GM23248 (cell line): ENCODE data around the gene FAM114A2.

Source experiments
- EZH2 ChIP-seq: fragments of 200-600 bp; sonication (generic); IDR thresholded peaks from 2 replicates; pipeline ENCODE4 v1.6.1; 2018; ENCODE audit warnings: antibody characterized with exemption, mild to moderate bottlenecking; ENCODE audit not compliant: insufficient read depth, poor library complexity, severe bottlenecking
- EZH2phosphoT487 ChIP-seq: fragments of 200-600 bp; sonication (generic); IDR thresholded peaks from 2 replicates; pipeline ENCODE4 v1.6.1; 2018; ENCODE audit warnings: antibody characterized with exemption, moderate library complexity, mild to moderate bottlenecking, low read depth; ENCODE audit not compliant: insufficient read depth

- no peak for TF ChIP-seq EZH2phosphoT487
- no peak for TF ChIP-seq EZH2
Observed at GRCh38 chr5:153999995-154000394, 38.7 kb downstream of the FAM114A2 start.
